Measurements from ENCODE around the gene CCAR1. TPM values are rescaled to one million over a fixed set of nuclear protein-coding genes. Genes with fewer than 3 reads are reported as not detected.
A peak's percentile ranks its signal among the peaks of the same experiment; 100 is the strongest.
"Not testable (repeated sequence)": the region's sequence is repeated elsewhere in the genome, so short reads cannot be mapped to it uniquely, and the experiment has no call there.

Gene CCAR1
- total RNA-seq, 1 donor from 2014 or later: 63.2 TPM

DNA sequence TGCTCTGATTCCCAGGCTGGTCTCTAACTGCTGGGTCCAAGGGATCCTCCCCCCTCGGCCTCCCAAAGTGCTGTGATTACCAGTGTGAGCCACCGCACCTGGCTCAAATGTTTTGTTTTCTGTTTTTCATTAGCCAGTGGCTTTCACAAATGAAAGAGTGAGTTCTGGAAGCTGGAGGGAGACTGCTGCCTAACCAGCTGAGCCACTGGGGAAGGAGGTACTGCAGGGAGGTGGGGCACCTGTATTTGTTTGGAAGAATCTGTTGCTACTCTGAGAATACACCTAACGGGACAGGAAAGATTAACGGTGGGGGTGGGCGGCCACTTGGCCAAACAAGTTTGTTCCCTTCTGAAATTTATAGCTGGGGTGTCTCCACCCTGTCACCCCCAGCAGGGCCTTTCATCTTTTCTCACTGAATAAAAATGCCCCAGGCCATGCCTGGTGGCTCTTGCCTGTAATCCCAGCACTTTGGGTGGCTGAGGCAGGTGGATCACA, 111.0 kb downstream of the CCAR1 start:
- H3K4me3 ChIP-seq (ENCODE audit: low read depth, low read length): no peak overlapping the region
- TF ChIP-seq, protein P1, sequence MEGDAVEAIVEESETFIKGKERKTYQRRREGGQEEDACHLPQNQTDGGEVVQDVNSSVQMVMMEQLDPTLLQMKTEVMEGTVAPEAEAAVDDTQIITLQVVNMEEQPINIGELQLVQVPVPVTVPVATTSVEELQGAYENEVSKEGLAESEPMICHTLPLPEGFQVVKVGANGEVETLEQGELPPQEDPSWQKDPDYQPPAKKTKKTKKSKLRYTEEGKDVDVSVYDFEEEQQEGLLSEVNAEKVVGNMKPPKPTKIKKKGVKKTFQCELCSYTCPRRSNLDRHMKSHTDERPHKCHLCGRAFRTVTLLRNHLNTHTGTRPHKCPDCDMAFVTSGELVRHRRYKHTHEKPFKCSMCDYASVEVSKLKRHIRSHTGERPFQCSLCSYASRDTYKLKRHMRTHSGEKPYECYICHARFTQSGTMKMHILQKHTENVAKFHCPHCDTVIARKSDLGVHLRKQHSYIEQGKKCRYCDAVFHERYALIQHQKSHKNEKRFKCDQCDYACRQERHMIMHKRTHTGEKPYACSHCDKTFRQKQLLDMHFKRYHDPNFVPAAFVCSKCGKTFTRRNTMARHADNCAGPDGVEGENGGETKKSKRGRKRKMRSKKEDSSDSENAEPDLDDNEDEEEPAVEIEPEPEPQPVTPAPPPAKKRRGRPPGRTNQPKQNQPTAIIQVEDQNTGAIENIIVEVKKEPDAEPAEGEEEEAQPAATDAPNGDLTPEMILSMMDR (conservative IDR thresholded peaks at IDR 0.05; ENCODE audit: low read depth, low read length): no peak
- no peak for DNase-seq (ENCODE audit: low read depth)

DNA sequence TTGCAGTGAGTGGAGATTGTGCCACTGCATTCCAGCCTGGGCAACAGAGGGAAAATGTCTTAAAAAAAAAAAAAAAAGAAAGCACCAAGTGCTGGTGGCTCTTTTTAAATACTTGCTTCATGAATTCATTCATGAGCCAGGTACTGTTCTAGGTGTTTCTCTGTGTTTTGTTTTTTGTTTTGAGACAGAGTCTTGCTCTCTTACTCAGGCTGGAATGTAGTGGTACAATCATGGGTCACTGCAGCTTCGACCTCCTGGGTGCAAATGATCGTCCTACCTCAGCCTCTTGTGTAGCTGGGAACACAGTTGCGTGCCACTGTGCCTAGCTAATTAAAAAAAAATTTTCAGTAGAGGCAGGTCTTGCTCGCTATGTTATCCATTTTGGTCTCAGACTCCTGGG, 111.6 kb downstream of the CCAR1 start:
- TF ChIP-seq, protein P1 (conservative IDR thresholded peaks at IDR 0.05; ENCODE audit: low read depth, low read length): no peak
- peak; percentile 75 for DNase-seq (ENCODE audit: low read depth)
- H3K4me3 ChIP-seq (ENCODE audit: low read depth, low read length): no peak overlapping the region

DNA sequence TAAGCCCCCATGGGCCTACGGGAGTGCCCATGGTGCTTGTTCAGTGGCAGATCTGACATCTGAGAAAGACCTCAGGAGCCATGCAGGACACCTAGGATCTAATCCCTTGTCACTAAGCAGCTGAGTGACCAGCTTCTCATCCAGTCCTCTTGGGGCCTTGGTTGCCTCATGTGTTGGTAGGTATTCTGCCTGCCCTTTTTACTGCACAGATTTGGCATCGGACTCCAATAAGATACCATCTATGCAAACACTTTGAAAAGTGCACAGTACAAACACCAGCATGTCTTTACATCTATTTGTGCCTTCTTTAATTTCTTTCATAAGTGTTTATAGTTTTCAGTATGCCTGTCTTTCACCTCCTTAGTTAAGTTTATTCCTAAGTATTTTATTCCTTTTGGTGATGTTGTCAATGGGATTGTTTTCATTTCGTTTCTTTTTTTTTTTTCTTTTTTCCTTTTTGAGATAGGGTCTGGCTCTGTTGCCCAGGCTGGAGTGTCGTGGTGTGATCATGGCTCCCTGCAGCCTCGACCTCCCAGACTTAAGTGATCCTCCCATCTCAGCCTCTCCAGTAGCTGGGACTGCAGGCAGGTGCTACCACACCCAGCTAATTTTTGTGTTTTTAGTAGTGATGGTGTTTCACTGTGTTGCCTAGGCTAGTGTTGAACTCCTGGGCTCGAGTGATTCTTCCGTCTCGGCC, 116.7 kb downstream of the CCAR1 start:
- TF ChIP-seq, protein P1 (conservative IDR thresholded peaks at IDR 0.05; ENCODE audit: low read depth, low read length): no peak
- DNase-seq (ENCODE audit: low read depth): no peak
- no peak overlapping the region for H3K4me3 ChIP-seq (ENCODE audit: low read depth, low read length)

DNA sequence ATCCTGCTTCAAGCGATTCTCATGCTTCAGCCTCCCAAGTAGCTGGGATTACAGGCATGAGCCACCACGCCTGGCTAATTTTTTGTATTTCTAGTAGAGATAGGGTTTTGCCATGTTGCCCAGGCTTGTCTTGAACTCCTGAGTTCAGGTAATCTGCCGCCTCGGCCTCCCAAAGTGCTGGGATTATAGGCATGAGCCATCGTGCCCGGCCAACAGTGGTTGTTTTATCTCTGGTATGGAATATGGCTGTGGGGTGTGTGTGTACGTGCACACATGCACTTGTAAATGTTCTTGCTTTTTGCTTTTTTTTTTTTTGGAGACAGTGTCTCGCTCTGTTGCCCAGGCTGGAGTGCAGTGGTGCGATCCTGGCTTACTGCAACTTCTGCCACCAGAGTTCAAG, 119.6 kb downstream of the CCAR1 start:
- not testable (repeated sequence) for DNase-seq (ENCODE audit: low read depth); H3K4me3 ChIP-seq (ENCODE audit: low read depth, low read length)

Other genes starting within 250 kb of the CCAR1 start
- gene DNA2, start 249.3 kb upstream of the CCAR1 start, total RNA-seq: 17.0 and 23.7 TPM in 2 replicates
- gene SLC25A16, start 193.7 kb upstream of the CCAR1 start, total RNA-seq: 7.3 and 11.9 TPM in 2 replicates
- gene TET1, start 160.9 kb upstream of the CCAR1 start, total RNA-seq: 0.52 and 1.0 TPM in 2 replicates
- gene STOX1, start 106.3 kb downstream of the CCAR1 start, total RNA-seq: 0.23 and 1.2 TPM in 2 replicates
- 32.8 and 35.6 TPM in 2 replicates for gene DDX50, start 180.1 kb downstream of the CCAR1 start, total RNA-seq
- 84.9 and 149 TPM in 2 replicates for gene DDX21, start 234.9 kb downstream of the CCAR1 start, total RNA-seq

Measured in epithelial cell of proximal tubule (primary cell).